Measurements from ENCODE around the gene CD96.
"Not testable (repeated sequence)": the region's sequence is repeated elsewhere in the genome, so short reads cannot be mapped to it uniquely, and the experiment has no call there.

CD96 gene

GRCh38 chr3:111621535-111621934, 79.5 kb downstream of the CD96 start:
- no peak for DNase-seq (ENCODE audit: low read depth)

- DNase-seq (ENCODE audit: low read depth): no peak
These were observed 85.1 kb downstream of the CD96 start for GRCh38 chr3:111627092-111627491.

- not testable (repeated sequence) for DNase-seq (ENCODE audit: low read depth)
These were observed 87.0 kb downstream of the CD96 start for GRCh38 chr3:111629018-111629417.

- not testable (repeated sequence) for DNase-seq (ENCODE audit: low read depth)
These were observed 88.6 kb downstream of the CD96 start for GRCh38 chr3:111630638-111631037.

GRCh38 chr3:111635403-111635802, 93.4 kb downstream of the CD96 start:
- no peak for DNase-seq (ENCODE audit: low read depth)

- no peak for DNase-seq (ENCODE audit: low read depth)
These were observed 94.4 kb downstream of the CD96 start for GRCh38 chr3:111636366-111636885.

- DNase-seq (ENCODE audit: low read depth): no peak
These were observed 97.3 kb downstream of the CD96 start for GRCh38 chr3:111639316-111639715.

GRCh38 chr3:111648991-111649579, 107.1 kb downstream of the CD96 start:
- no peak for DNase-seq (ENCODE audit: low read depth)

- no peak for DNase-seq (ENCODE audit: low read depth)
These were observed 108.6 kb downstream of the CD96 start for GRCh38 chr3:111650378-111651275.

GRCh38 chr3:111652492-111653180, 110.6 kb downstream of the CD96 start:
- no peak for DNase-seq (ENCODE audit: low read depth)

GRCh38 chr3:111653766-111654165, 111.8 kb downstream of the CD96 start:
- DNase-seq (ENCODE audit: low read depth): no peak

GRCh38 chr3:111662012-111662411, 120.0 kb downstream of the CD96 start:
- no peak for DNase-seq (ENCODE audit: low read depth)

GRCh38 chr3:111662907-111663306, 120.9 kb downstream of the CD96 start:
- no peak for DNase-seq (ENCODE audit: low read depth)

GRCh38 chr3:111666041-111666735, 124.2 kb downstream of the CD96 start:
- DNase-seq (ENCODE audit: low read depth): no peak

GRCh38 chr3:111667170-111667569, 125.2 kb downstream of the CD96 start:
- DNase-seq (ENCODE audit: low read depth): no peak

GRCh38 chr3:111667621-111668239, 125.7 kb downstream of the CD96 start:
- DNase-seq (ENCODE audit: low read depth): no peak

- no peak for DNase-seq (ENCODE audit: low read depth)
These were observed 126.3 kb downstream of the CD96 start for GRCh38 chr3:111668326-111668725.

- no peak for DNase-seq (ENCODE audit: low read depth)
These were observed 127.0 kb downstream of the CD96 start for GRCh38 chr3:111668888-111669488.

GRCh38 chr3:111669926-111670630, 128.1 kb downstream of the CD96 start:
- DNase-seq (ENCODE audit: low read depth): no peak

GRCh38 chr3:111672461-111672860, 130.5 kb downstream of the CD96 start:
- DNase-seq (ENCODE audit: low read depth): not testable (repeated sequence)

GRCh38 chr3:111675846-111676210, 133.8 kb downstream of the CD96 start:
- no peak for DNase-seq (ENCODE audit: low read depth)

Data from HS-5 (cell line).